Gastrocnemius medialis (tissue), 4 donors: ENCODE results near the gene CLCC1.

Experiments used
- POLR2A ChIP-seq, 2 donors: fragments of 450-650 bp; IDR thresholded peaks; one replicate each; pipeline ENCODE4 v1.6.1; 2017; ENCODE audit warnings: antibody characterized with exemption in 2 of 2, mild to moderate bottlenecking in 2 of 2, moderate library complexity in 2 of 2
- TF ChIP-seq, protein P1 (sequence below), 5 experiments: fragments of 450-650 bp in 3 of 5; fragments of 200-600 bp in 2 of 5; sonication (generic) in 2 of 5; IDR thresholded peaks in 4 of 5; conservative IDR thresholded peaks in 1 of 5; 1 replicate in 4 of 5; 2 replicates in 1 of 5; pipeline ENCODE4 v1.5.1; 2016 to 2019; ENCODE audit warnings: antibody characterized with exemption in 5 of 5, mild to moderate bottlenecking in 3 of 5, moderate library complexity in 3 of 5

DNA sequence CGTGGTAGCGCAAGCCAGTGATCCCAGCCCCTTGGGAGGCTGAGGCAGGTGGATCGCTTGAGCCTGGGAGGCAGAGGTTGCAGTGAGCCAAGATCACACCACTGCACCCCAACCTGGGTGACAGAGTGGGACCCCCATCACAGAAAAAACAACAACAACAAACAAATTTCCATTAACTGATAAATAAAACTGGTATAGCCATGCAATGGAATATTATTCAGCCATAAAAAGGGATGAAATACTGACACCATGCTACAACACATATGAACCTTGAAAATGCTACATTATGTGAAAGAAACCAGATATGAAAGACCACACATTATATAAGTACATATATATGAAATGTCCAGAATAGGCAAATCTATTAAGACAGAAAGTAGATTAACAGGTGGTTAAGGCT lies 12.0 kb downstream of the CLCC1 start:
- TF ChIP-seq, protein P1, sequence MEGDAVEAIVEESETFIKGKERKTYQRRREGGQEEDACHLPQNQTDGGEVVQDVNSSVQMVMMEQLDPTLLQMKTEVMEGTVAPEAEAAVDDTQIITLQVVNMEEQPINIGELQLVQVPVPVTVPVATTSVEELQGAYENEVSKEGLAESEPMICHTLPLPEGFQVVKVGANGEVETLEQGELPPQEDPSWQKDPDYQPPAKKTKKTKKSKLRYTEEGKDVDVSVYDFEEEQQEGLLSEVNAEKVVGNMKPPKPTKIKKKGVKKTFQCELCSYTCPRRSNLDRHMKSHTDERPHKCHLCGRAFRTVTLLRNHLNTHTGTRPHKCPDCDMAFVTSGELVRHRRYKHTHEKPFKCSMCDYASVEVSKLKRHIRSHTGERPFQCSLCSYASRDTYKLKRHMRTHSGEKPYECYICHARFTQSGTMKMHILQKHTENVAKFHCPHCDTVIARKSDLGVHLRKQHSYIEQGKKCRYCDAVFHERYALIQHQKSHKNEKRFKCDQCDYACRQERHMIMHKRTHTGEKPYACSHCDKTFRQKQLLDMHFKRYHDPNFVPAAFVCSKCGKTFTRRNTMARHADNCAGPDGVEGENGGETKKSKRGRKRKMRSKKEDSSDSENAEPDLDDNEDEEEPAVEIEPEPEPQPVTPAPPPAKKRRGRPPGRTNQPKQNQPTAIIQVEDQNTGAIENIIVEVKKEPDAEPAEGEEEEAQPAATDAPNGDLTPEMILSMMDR (IDR thresholded peaks at IDR 0.05 in 4 of 5, conservative IDR thresholded peaks at IDR 0.05 in 1 of 5): no peak
- TF ChIP-seq POLR2A (IDR thresholded peaks at IDR 0.05): no peak
